KG1 (cell line): ENCODE measurements around the gene TMEM47.

Source experiments
- DNase-seq: peaks from one replicate; lab custom pipeline; 2025; lab: John Stamatoyannopoulos, UW

TMEM47 gene

DNA sequence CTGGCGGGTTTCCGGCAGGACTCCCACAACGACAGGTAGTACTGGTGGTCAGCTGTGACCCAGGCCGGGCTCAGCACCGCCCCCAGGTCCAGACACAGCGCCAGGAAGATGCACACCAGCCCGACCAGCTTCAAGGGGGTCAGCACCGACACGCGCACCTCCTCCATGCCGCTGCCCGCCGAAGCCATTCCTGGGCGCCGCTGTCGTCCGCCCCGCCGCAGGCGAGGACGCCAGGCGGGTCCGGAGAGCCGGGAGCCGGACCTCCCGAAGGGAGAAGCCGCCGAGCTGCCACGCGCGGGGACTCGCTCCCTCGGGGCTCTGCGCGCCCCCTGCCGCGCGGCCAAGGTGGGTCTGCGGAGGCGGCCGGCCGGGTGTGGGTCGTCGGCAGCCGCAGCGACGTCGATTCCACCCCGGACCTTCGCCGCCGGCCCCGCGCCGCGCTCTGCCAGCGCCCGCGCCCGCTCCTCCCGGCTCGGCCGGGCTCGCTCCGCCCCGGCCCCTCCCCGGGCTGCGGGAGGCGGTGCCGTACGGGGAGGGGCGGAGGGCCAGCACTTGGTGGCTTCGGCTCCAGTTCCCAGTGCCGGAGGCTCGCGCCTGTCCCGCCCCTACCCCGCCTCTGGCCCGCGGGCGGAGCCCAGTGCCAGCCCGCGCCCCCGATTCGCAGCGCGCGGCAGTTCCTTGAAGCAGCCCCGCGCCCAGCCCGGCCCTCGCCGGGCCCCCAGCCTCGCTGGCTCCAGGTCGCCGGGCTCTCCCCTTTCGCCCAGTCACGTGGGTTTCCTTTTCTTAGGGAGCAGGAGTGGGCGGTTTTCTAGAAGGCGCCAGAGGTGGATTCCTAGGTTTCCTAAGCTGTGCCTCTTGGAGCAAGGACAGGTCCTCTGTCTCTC is at the start of gene TMEM47:
Gene TMEM47 (minus strand): TSS at position 444 of the 884 bp plus-strand sequence. CDS start 256 bp downstream, at position 188.
- DNase-seq, result no peak

DNA sequence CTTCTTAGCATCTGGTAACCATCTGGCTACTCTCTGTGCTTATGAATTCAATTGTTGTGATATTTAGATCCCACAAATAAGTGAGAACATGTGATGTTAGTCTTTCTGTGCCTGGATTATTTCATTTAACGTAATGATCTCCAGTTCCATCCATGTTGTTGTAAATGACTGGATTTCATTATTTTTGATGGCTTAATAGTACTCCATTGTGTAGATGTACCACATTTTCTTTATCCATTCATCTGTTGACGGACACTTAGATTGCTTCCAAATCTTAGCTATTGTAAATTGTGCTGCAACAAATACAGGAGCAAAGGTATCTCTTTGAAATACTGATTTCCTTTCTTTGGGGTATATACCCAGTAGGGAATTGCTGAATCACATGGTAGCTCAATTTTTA is 30.0 kb upstream of the TMEM47 start:
- no peak for DNase-seq

DNA sequence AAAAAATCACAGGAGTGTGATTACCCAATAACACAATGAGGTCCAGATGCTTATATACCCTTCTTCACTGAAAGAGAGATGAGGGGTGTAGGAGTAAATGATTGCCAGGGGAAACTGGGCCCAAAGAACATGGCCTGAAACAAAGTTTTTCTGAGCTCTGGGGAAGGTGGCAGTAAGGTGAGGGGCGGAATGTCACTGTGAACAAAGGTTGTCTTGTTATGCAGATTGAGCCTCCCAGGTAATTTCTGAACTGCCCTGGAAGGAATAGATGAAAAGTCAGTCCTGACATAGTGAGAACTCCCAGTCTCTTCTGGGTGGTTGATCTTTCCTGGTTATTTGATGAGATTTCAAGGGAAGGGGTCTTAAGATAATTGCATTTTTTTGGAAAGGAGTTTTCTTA is 2.5 kb upstream of the TMEM47 start:
- DNase-seq, result no peak

DNA sequence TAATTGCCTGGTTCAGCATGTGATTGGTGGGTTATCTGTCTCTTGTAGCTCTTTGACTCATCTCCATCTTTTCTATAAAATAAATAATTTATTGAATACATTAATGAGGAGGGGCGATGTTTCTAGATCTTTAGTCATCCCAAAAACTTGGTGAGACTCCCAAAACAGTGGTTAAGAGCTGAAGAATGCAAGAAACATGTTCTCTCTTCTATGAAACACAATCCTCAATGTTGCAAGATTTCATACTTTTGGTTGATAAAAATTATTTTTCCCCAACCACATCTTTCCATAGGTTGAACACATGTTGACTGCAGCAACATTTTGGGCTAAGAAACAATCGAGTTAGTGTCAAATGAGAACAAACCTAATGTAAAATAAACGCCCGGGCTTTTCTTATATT is 1.2 kb upstream of the TMEM47 start:
- DNase-seq, result no peak

DNA sequence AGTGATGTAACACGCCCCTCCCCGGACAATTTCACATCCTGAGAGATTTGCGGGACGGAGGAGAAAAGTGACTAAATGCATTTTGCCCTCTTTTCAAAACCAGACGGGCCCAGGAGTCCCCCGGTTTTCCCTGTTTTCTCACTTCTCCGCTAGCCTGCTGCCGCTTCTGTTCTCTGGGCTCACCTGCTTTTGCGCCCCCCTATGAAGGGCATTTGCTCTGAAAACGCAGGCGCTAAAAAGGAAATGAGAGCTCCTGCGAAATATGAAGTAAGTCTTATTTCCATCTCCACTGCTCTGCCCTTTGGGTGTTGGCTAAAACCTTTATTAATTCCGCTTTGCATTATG is 613 bp upstream of the TMEM47 start:
- DNase-seq, result no peak

DNA sequence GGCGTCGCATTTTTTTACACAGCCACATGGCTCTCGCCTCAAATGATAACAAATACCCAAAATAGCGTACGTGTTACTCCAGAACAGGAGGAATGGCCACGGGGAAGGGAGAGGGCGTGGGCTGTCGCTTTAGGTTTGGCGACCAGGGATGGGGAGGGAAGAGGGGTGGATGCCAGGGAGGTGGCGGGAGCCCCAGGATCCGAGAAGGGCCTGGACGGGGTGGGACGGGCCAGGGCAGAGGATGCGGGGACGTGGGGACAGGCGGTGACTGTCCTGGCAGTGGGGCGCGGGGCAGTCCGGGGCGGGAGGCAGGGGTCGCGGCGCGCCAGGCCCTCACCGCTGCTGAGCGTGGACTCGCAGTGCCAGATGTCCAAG is 631 bp downstream of the TMEM47 start:
- DNase-seq, result no peak

DNA sequence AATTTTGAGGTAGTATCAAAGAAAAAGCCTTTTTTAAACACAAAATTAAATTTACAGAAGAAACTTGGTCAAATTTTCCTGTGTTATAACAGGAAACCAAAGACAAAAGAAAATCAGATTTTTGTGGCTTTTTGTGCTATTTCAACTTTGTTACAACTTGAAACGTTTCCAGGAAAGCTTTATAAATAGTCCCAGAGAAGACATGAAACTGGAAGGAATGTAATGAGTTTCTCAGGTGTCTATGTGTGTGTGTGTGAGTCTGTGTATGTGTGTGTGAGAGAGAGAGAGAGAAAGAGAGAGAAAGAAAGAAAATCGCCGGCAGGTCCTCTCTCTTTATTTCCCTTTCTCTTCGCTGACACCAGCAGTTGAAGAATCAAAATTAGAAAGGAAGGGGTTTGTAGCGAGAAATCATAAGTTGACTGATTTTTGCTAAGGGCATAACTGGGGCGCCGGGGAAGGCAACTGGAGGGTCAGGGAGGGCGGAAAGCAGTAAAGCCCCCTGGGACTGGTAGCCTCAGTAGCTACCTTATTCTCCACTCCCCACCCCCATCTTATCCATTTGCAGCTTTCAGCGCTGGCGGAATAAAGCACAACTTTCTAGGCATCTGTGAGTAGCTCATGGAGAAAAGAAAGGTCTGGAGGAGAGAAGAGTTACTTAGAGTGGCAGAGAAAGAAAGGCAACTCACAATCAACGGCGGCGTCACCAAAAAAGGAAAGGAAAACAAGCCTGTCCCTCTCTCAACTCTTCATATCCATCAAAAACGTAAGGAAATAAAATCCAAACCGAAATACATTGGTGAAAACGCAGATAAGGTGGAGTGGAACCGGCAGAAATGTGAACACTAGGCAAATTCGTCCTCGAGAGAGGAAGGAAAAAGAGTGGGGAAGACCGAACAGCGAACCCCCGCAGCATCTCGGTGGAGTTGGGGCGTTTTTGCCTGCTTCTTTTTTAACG is 1.3 kb downstream of the TMEM47 start:
- DNase-seq, result no peak

DNA sequence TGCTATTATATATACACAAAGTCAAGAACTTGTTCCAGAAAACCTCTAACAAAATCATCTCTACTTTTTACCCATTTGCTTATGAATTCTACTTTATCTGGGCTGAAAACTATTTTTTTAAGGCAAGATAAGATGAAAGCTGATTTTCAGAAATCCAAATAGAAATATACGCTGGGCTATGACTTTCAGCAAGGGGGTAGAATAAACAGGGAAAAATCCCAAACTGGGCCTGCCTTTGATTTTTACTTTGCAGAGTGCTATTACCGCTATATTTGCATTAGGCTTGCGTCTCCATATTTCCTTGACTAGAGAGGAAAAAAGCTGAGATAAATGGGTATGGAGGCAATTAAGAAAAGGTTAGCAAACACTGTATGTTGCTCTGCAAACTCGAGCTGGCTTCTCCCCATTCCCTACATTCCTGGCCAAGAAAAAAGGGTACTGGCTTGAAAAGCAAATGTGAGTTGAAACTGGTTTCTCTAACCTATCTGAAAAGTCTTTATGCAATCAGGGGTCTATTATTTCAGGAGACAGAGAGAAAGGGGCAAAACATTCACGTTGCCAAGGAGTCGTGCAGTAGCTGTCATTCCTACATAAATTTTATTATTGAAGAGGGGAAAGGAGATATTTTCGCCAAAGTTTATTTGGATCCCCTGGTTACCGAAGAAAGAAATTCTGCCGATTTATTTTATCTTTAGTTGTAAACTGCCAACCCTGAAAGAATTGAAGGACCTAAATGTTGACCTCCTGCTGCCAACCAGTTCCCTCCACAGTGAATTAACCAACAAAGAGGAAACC is 2.2 kb downstream of the TMEM47 start:
- DNase-seq, result no peak

DNA sequence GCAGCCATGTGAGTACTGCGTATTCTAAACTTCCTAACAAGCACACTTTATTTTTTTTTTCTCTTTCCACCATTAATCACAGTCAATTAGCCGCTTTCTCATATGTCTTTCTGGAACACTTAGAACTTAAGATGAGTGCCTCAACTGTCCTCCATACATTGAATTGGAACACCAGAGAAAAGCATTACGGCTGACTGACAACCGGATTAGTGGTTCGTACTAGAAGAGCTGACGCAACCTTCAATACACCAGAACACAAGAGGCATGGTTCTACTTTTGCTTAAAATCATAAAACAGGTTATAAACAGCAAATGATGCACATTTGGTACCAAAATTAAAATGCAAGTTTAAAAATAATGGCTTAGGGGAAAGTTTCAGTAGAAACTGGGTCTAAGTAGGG is 3.3 kb downstream of the TMEM47 start:
- no peak for DNase-seq

DNA sequence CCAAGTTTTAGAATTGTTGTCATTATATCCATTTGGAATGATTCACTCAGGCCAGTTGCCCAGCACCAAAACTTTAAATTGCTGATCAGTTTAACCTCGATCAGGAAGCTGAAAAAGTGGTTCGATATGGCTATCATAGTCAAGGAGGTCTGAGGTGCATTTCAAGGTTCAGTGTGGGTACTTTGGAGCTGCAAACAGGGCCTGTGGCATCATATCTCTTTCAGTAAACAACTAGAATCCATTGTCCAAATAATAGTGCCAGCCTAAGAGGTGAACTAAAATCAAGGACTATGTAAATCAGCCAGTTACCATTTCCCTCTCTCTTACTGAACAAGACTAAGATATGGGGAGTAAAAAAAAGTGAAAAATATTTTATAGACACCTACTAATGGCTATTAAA is 14.2 kb downstream of the TMEM47 start:
- DNase-seq, result no peak

DNA sequence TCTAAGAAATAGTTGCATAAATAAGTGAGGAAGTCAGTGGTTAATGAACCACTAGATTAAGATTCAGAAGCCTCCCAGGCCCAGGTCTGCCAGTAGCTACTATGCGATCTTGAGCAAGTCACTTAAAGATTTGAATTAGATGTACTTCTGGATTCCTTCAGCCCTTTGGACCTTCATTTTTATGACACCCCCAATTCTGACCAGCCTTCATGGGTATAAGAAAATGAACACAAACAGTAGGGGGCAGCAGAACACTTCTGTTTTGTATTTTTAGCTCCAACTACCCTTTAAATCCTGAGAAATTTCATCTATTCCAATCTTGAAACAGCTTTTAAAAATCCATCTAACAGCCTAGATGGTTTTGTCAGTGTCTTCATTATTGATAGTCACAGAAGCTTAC is 19.0 kb downstream of the TMEM47 start:
- DNase-seq, result no peak

DNA sequence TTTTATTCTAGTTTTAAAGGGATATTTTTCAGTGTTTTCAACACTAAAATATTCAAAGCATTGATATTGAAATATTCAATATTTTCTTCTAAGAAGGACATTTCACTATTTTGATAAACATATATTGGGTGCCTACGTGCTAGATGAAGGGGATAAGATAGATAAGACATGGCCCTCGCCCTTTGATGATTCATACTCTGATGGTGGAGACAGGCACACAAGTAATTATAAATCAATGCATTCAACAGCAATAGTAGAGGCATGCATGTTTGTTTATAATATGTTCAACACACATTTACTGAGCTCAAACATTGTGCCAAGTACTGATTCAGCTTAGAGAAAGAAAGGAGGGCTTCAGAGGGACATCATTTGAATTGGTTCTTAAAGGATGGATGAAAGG is 22.7 kb downstream of the TMEM47 start:
- DNase-seq, result no peak

DNA sequence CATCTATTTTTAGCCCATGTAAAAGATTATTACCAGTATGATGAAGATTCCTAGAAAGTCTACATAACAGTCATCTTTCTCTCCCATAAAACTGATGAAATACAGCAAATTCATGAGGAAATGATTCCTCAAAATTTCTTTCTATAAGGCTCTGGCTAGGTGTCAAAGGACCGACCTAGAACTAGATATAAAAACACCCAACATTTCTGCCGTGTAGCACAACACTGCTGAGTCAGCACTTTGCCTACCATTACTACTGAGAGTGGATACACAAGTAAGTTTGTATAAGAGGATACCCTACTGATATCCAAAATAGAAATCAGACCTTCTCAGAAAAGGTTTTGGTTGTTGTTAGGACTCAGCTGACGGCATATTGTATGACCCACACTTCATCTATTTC is 24.7 kb downstream of the TMEM47 start:
- no peak for DNase-seq

DNA sequence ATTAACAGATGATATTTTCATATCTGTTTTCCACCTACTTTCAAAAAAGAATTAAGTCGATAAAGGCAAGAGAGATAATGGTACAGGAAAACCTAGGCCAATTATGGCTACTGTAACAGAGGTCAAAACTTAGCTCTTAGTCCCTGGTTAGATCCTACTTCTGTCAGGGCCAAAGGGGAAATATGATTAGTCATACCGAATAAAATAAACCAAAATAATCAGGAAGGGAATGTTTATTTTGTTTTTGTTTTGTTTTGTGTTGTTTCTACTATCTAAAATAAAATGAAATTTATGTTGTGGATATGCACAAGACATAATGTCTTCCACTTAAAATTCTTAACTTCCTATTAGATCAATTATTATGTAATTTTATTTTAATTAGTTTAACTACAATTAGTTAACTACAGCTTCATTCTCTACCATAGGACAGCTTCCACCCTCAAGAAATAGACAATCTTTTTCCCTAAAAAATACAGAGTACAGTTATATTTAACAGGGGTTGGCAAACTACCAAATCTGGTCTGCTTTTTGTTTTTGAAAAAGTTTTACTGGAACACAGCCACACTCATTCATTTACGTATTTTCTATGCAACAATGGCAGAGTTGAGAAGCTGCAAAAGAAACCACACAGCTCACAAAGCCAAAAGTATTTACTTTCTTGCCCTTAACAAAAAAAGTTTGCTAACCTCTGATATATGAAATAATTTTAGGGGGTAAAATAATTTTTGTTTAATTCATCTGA is 25.4 kb downstream of the TMEM47 start:
- DNase-seq, result no peak

DNA sequence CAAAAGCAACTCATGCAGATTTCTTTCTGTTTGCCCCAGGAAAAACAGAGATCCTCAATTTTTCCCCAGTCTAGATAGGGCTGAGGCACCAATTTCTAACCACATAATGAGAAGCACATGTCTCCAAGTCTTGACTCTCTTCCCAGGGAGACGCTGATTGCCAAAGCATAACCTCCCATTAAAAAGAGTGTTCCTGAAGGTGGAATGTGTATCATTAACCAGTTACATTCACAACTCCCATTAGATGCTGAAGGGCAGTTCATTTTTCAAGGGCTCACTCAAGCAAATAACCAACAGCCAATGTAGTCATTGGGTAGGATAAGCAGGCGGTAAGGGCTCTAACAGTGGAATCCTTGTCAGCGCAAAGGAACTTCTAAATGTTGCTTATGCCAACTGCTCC is 27.5 kb downstream of the TMEM47 start:
- no peak for DNase-seq

DNA sequence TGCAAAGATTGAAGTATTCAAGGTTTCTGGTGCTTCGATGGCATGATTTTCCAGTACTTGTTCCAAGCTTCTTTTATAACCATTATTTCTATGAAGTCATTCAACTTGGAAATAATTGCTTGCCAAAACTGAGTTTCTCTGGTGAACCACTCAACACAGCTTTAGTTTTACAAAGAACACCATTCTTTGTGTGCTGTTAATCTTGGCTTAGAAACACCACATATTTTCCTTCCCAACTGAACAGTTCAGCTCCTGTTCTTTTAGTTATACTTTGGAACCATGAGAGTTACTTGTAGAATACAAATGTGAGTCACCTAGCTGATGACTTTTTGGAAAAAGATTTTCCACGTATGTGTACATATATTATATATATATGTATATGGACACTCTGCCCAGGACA is 32.7 kb downstream of the TMEM47 start:
- DNase-seq, result no peak

DNA sequence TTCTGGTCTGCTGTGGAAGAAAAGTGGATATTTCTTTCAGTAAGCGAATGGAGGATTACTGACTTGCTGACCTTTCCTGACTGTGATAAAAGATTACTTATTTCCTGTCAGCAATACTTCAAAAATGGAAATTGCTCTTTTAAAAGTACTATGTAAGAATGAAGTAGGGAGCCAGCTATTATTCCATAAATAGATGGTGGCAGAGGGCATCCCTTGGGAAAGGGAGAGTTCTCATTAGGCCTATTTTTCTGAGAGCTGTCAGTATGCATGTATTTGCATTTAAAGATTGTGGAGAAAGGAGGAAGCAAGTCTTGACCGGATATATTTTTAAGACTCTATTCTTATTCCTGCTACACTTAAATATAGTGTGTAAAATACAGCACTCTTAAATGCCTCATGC is 37.2 kb downstream of the TMEM47 start:
- DNase-seq, result no peak

DNA sequence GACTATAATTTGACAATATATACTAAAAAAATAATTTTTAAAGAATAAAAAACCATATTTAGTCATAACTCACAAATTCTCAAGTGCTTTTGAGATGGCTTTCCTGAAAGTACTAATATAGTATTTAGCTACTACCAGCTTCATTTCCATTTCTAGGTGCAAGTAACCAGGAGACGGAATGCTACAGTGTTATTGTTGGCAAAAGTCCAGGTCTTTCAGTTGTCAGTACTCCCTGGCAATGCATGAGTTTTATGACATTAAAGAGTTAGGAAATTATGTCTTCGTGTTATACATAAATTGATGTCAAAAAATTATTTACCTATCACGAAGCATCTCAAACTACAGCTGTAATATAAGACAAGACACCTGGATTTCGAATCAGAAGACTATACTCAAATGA is 45.0 kb downstream of the TMEM47 start:
- no peak for DNase-seq

DNA sequence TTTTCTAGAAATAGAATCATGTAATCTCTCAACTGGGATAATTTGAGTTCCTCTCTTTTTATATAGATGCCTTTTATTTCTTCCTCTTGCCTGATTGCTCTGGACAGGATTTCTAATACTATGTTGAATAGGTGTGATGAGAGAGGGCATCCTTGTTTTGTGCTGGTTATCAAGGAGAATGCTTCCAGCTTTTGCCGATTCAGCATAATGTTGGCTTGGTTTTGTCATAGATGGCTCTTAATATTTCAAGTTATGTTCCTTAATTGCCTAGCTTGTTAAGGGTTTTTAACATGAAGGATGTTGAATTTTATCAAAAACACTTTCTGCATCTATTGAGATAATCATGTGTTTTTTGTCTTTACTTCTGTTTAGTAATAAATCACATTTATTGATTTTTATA is 58.7 kb downstream of the TMEM47 start:
- no peak for DNase-seq

DNA sequence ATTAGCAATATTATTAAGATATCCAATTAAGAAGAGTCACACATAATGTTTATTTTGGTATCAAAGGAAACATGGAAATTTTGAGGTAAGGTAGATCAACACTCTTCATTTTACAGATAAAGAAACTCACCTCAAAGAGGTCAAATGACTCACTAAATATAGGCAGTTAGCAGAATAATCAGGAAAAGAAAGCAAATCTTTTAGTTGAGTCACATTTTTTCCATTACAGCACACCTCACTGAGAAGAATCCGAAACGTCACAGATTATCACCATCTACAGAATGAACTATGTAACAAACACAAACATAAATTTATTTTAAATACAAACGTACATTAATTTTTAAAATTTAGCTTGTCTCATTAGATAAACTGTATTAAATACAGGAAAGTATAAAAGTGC is 70.1 kb downstream of the TMEM47 start:
- DNase-seq, result no peak

DNA sequence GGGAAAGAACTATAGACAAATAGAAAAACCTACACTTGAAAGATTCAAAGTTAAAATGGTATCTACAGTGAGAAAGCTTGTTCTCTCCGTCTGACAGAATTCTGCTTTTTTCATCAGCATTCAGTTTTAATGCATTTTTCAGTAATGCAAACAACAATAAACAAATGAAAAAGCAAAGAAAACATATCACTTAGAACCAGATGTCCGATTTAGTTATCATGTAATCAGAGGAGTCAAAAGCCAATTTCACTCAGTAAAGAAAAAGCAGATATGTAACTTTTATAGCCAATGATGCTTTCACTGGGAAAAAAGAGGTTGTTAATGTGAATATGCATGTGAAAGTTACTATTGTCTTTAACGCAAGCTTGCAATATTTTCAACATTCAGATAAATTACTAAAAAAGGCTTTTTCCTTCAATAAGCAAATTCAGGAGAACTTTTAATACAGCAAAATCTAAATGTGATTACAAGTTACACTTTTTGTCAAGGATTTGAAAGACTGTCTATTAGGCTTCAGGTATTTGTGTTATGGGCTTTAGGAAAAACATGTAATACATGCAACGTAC is 70.7 kb downstream of the TMEM47 start:
- no peak for DNase-seq
